Panc1 (cell line): ENCODE data around the gene TAOK3. TPM values are rescaled to one million over a fixed set of nuclear protein-coding genes. Genes with fewer than 3 reads are reported as not detected.

Source experiments
- ATAC-seq: fragments of 200-7000 bp; cut with Tn5 transposase; 2 replicates; pipeline ENCODE4 v1.9.1; 2020; ENCODE audit warnings: mild to moderate bottlenecking, moderate library complexity
- BruUV-seq: library from RNA; stranded (reverse); fragments of 400-500 nt; replicated peaks from 2 replicates; lab custom pipeline; 2021; lab: Mats Ljungman, UMichigan
- CTCF ChIA-PET: fragments of 300-600 bp; sonication (Branson Sonifier 250); formaldehyde crosslinking; loops from one replicate; lab custom pipeline; 2022; ENCODE audit warnings: antibody characterized with exemption; lab: Charles Lee
- POLR2A ChIA-PET: fragments of 300-600 bp; sonication (Branson Sonifier 250); formaldehyde crosslinking; loops from one replicate; lab custom pipeline; 2022; ENCODE audit warnings: antibody characterized with exemption; lab: Charles Lee
- DNase-seq: peaks from one replicate; pipeline ENCODE4 v3.0.0-alpha.2; 2010; ENCODE audit warnings: low read depth, low spot score
- H3K27ac ChIP-seq: 2 replicates; pipeline ENCODE4 v1.5.1; 2011; ENCODE audit warnings: mild to moderate bottlenecking, low read length, inconsistent platforms
- H3K27me3 ChIP-seq: fragments of 200-500 bp; sonication (Bioruptor generic); 2 replicates; pipeline ENCODE4 v1.6.0; 2014; ENCODE audit warnings: low read length, inconsistent platforms; ENCODE audit not compliant: control insufficient read depth, insufficient read depth
- H3K36me3 ChIP-seq: fragments of 200-500 bp; sonication (Bioruptor generic); 2 replicates; pipeline ENCODE4 v1.5.1; 2014; ENCODE audit warnings: inconsistent platforms, mild to moderate bottlenecking, low read length, moderate library complexity; ENCODE audit not compliant: control insufficient read depth, insufficient read depth
- H3K4me1 ChIP-seq: 2 replicates; pipeline ENCODE4 v1.5.1; 2011; ENCODE audit warnings: inconsistent platforms, mild to moderate bottlenecking, low read length, moderate library complexity; ENCODE audit not compliant: control insufficient read depth, insufficient read depth
- H3K4me3 ChIP-seq, 2 experiments: 2 replicates each; pipeline ENCODE4 v1.5.1; 2011 to 2012; ENCODE audit warnings: low read depth in 2 of 2, low read length in 2 of 2, mild to moderate bottlenecking in 2 of 2, inconsistent platforms in 1 of 2, moderate library complexity in 1 of 2
- H3K9me3 ChIP-seq: fragments of 200-500 bp; sonication (Bioruptor generic); 2 replicates; pipeline ENCODE4 v1.5.1; 2014; ENCODE audit warnings: low read depth, mild to moderate bottlenecking, inconsistent platforms, low read length, moderate library complexity; ENCODE audit not compliant: control insufficient read depth, insufficient read depth
- CTCF ChIP-seq: fragments of 450-650 bp; IDR thresholded peaks from 2 replicates; pipeline ENCODE4 v1.5.1; 2017; ENCODE audit warnings: mild to moderate bottlenecking
- POLR2AphosphoS5 ChIP-seq: IDR thresholded peaks from 2 replicates; pipeline ENCODE4 v1.6.1; 2012; ENCODE audit warnings: mild to moderate bottlenecking, low read depth, low read length, moderate library complexity
- REST ChIP-seq, 2 experiments: IDR thresholded peaks; 2 replicates each; pipeline ENCODE4 v1.6.1; 2011 to 2012; ENCODE audit warnings: low read depth in 2 of 2, control low read depth in 1 of 2, low read length in 1 of 2, mild to moderate bottlenecking in 1 of 2, moderate library complexity in 1 of 2; ENCODE audit not compliant: insufficient read depth in 1 of 2
- SIN3A ChIP-seq: IDR thresholded peaks from 2 replicates; pipeline ENCODE4 v1.6.1; 2012; ENCODE audit warnings: low read depth, mild to moderate bottlenecking, low read length, moderate library complexity, borderline replicate concordance; ENCODE audit not compliant: insufficient read depth
- TCF7L2 ChIP-seq: IDR thresholded peaks from 2 replicates; pipeline ENCODE4 v1.6.1; 2011; ENCODE audit warnings: mild to moderate bottlenecking, low read depth, low read length, inconsistent platforms
- in situ Hi-C: cut with HindIII; loops from 2 replicates; pipeline ENCODE4 v1.10.0; 2016; ENCODE audit warnings: low sequenced_read_pairs, low pct_unique_long_range_greater_than_20kb
- intact Hi-C: fragments of 100-400 bp; cut with micrococcal nuclease; formaldehyde crosslinking; loops from one replicate; pipeline ENCODE4 v1.10.0; 2022; ENCODE audit not compliant: unreplicated experiment
- total RNA-seq: library from RNA; stranded (reverse); gene quantifications from one replicate; pipeline ENCODE4 v1.2.1, GENCODE V29; 2021; ENCODE audit not compliant: unreplicated experiment

The TAOK3 gene
- total RNA-seq, 1 experiment from 2014 or later = 30.5 TPM

- no peak overlapping the region for H3K27ac ChIP-seq
- H3K27me3 ChIP-seq = no peaks in the 10 kb centered on the region
- ATAC-seq = no peak
- H3K4me3 ChIP-seq = no peak overlapping the region
- no peak for DNase-seq
- TF ChIP-seq REST (IDR thresholded peaks at IDR 0.05; ENCODE audit: insufficient read depth in 1 of 2, low read depth in 2 of 2, low read length in 1 of 2) (no peak), SIN3A (no peak), CTCF (no peak), POLR2AphosphoS5 (no peak), TCF7L2 (no peak)
- intact Hi-C loops = no loop called here
- TSS peak; percentile 44 for BruUV-seq
- H3K9me3 ChIP-seq = no peaks in the 10 kb centered on the region
- H3K36me3 ChIP-seq = no peaks in the 10 kb centered on the region
- ChIA-PET CTCF (no interaction called here), POLR2A (interaction anchor here (0.7 kb wide), 1 partner anchor 1372 kb away, joined by 11 read pairs; no protein-coding TSS in a partner anchor)
- no peaks in the 10 kb centered on the region for H3K4me1 ChIP-seq
- in situ Hi-C loops = no loop called here
Measured at GRCh38 chr12:118271183-118271582, 101.5 kb downstream of the TAOK3 start.

- no peak for ATAC-seq
- Histone ChIP-seq H3K27me3 (no peaks in the 10 kb centered on the region), H3K4me1 (no peaks in the 10 kb centered on the region), H3K36me3 (no peaks in the 10 kb centered on the region), H3K4me3 (no peak overlapping the region), H3K27ac (no peak overlapping the region), H3K9me3 (no peaks in the 10 kb centered on the region)
- ChIA-PET POLR2A (no interaction called here), CTCF (interaction anchor here (0.8 kb wide), 1 partner anchor 75 kb away, joined by 5 read pairs; no protein-coding TSS in a partner anchor)
- intact Hi-C loops (no loop called here), in situ Hi-C loops (no loop called here)
- no TSS peak for BruUV-seq
- no peak for TF ChIP-seq TCF7L2
- no peak for TF ChIP-seq SIN3A
- TF ChIP-seq CTCF = no peak
- no peak for TF ChIP-seq REST (IDR thresholded peaks at IDR 0.05; ENCODE audit: insufficient read depth in 1 of 2, low read depth in 2 of 2, low read length in 1 of 2)
- no peak for TF ChIP-seq POLR2AphosphoS5
- no peak for DNase-seq
Measured at GRCh38 chr12:118269806-118270205, 102.9 kb downstream of the TAOK3 start.
